Hematopoietic multipotent progenitor cell treated with erythropoietin and hydrocortisone succinate and interleukin-3 and kit ligand, for 4 days (in vitro differentiated cells): ENCODE data around the gene ZNF302.

Source experiments
- DNase-seq: peaks from one replicate; pipeline ENCODE4 v3.0.0-alpha.2; 2015

The ZNF302 gene

GRCh38 chr19:34733746-34734536 is 56.5 kb downstream of the ZNF302 start, which contains the start of gene ZNF181:
ZNF181 (plus strand) TSS chr19:34734243; CDS start chr19:34735038, 795 bp downstream.
- peak; percentile 97 for DNase-seq

- DNase-seq: peak; percentile 93
These were observed 57.1 kb downstream of the ZNF302 start for GRCh38 chr19:34734537-34735103.
